Spleen (tissue), 11 donors: Measurements from ENCODE around the gene ATP9A. TPM values are rescaled to one million over a fixed set of nuclear protein-coding genes. Genes with fewer than 3 reads are reported as not detected.

ENCODE experiments used
- DNase-seq: peaks from one replicate; pipeline ENCODE4 v3.0.0-alpha.2; 2020
- H3K27ac ChIP-seq, 8 donors: fragments of 200-600 bp; sonication (generic) in 7 of 8; 1 replicate in 4 of 8; 2 replicates in 4 of 8; pipeline versions ENCODE4 v1.5.0 to v1.8.0; 2016 to 2021; ENCODE audit warnings: inconsistent platforms in 4 of 8, mild to moderate bottlenecking in 4 of 8, moderate library complexity in 1 of 8
- H3K27me3 ChIP-seq, 7 donors: fragments of 200-600 bp; sonication (generic) in 6 of 7; replicated peaks in 1 of 7; 1 replicate in 4 of 7; 2 replicates in 3 of 7; pipeline versions ENCODE4 v1.5.0 to v1.8.0; 2016 to 2021; ENCODE audit warnings: inconsistent platforms in 3 of 7, mild to moderate bottlenecking in 1 of 7
- H3K36me3 ChIP-seq, 6 donors: fragments of 200-600 bp; sonication (generic) in 5 of 6; 1 replicate in 4 of 6; 2 replicates in 2 of 6; pipeline versions ENCODE4 v1.5.0 to v1.8.0; 2016 to 2021; ENCODE audit warnings: inconsistent platforms in 2 of 6
- H3K4me1 ChIP-seq, 6 donors: fragments of 200-600 bp; sonication (generic) in 5 of 6; 1 replicate in 3 of 6; 2 replicates in 3 of 6; pipeline versions ENCODE4 v1.5.0 to v1.8.0; 2016 to 2021; ENCODE audit warnings: inconsistent platforms in 3 of 6
- H3K4me3 ChIP-seq, 8 donors: fragments of 200-600 bp; sonication (generic) in 7 of 8; 1 replicate in 4 of 8; 2 replicates in 4 of 8; pipeline versions ENCODE4 v1.5.0 to v1.8.0; 2016 to 2021; ENCODE audit warnings: inconsistent platforms in 4 of 8, mild to moderate bottlenecking in 4 of 8, moderate library complexity in 2 of 8
- H3K9me3 ChIP-seq, 8 donors: fragments of 200-600 bp; sonication (generic) in 7 of 8; 1 replicate in 4 of 8; 2 replicates in 4 of 8; pipeline versions ENCODE4 v1.5.0 to v1.8.0; 2016 to 2021; ENCODE audit warnings: inconsistent platforms in 4 of 8
- POLR2A ChIP-seq, 3 donors: fragments of 450-650 bp; IDR thresholded peaks; one replicate each; pipeline ENCODE4 v1.5.1; 2017; ENCODE audit warnings: antibody characterized with exemption in 3 of 3, mild to moderate bottlenecking in 1 of 3
- POLR2AphosphoS5 ChIP-seq, 3 donors: sonication (generic); formaldehyde crosslinking; IDR thresholded peaks; one replicate each; pipeline ENCODE4 v1.5.1; 2017; ENCODE audit warnings: antibody characterized with exemption in 3 of 3
- WGBS, 5 donors: extraction: QIAGEN DNeasy Blood & Tissue Kit in 3 of 5; methylation state at CpG; one replicate each; pipeline versions ENCODE4 v1.1.5 to v1.1.7; 2013 to 2018; 5-methylcytosine and 5-hydroxymethylcytosine counted together
- intact Hi-C: fragments of 100-400 bp; cut with DNase I; formaldehyde crosslinking; loops from one replicate; pipeline ENCODE4 v1.15.0; 2023; ENCODE audit warnings: low total_unique reads
- polyA plus RNA-seq, 3 donors: library from polyadenylated mRNA; stranded (reverse); fragments of 200-250 nt; gene quantifications; one replicate each; pipeline ENCODE4 v1.2.1, GENCODE V29; 2013
- total RNA-seq, 7 donors: library from RNA; depleted of rRNA in 3 of 7; stranded (reverse); fragments of >200 nt in 3 of 7; fragmentation: NEBNext Ultra II Directional in 4 of 7; extraction: Animal tissue kit (Norgen Biotek cat#: 25700) in 4 of 7; gene quantifications; one replicate each; pipeline versions ENCODE4 v1.1.0 to v1.2.1, GENCODE V29; 2016 to 2021
- TF ChIP-seq, protein P1 (sequence below), 11 experiments: fragments of 200-600 bp in 7 of 11; fragments of 450-650 bp in 4 of 11; sonication (generic) in 4 of 11; IDR thresholded peaks in 8 of 11; conservative IDR thresholded peaks in 3 of 11; 1 replicate in 7 of 11; 2 replicates in 4 of 11; pipeline versions ENCODE4 v1.4.0 to v1.8.0; 2016 to 2021; ENCODE audit warnings: antibody characterized with exemption in 11 of 11, inconsistent platforms in 4 of 11, mild to moderate bottlenecking in 1 of 11
- donor health status: healthy with polysubstance abuse.
- donor health status: DM: no; HTN: no; CAD: no; lungs with moderate emphysema.
- donor health status: DM: no; HTN: no; CAD: no.
- donor health status: Bipolar disorder and iron deficiency.
- donor health status: healthy.
- donor health status: DM: no; HTN: no; CAD: no.
- donor health status: DM: yes; HTN: yes; CAD: no.

The ATP9A gene
- total and polyA plus RNA-seq, 10 donors, result 0.37 to 11.5 (median 7.6) TPM

DNA sequence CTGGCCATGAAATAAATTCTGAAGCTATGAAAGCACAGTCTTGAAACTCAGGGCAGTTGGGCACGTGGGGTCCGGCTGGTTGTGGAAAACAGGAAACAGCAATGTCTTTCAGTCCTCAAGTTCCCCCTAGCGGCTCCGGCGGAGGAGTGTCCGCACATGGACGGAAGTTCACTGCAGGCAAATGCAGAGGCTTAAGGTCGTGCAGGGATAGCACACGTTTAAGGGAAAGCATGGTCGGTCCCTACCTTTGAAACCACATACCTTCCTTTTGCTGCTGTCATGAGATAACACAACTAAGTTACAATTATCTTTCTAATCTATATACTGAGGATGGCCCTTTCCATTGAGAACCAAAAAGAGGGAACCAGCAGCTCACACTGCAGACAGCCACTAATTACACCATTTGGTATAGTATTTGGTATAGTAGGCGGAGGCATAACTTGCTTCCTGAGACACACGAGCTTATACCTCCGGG is 173.1 kb downstream of the ATP9A start:
- no peaks in the 10 kb centered on the region for H3K9me3 ChIP-seq
- peak overlapping the region in 1 of 8 donors; percentile 21 for H3K4me3 ChIP-seq
- peaks cover 6 to 25% (median 15%) of the 10 kb centered on the region in 6 donors for H3K4me1 ChIP-seq
- intact Hi-C loops, result loop anchor here (2.0 to 10.0 kb wide), 2 partner anchors 222 to 600 kb away; no protein-coding TSS in a partner anchor
- WGBS, 5 donors, result 2 to 7% (median 4%) methylated on average over 13 of the region's 13 CpGs
- H3K27ac ChIP-seq, result peak overlapping the region in 3 of 8 donors; percentile 6 to 37 (median 12)
- peak; percentile 96 for DNase-seq
- H3K27me3 ChIP-seq, result peaks cover 0 to 5% (median 0%) of the 10 kb centered on the region in 7 donors
- H3K36me3 ChIP-seq, result peaks cover 0 to 10% (median 0%) of the 10 kb centered on the region in 6 donors
- TF ChIP-seq POLR2AphosphoS5 (IDR thresholded peaks at IDR 0.05), result peak in 2 of 3 donors; percentile 65 to 70
- TF ChIP-seq, protein P1, sequence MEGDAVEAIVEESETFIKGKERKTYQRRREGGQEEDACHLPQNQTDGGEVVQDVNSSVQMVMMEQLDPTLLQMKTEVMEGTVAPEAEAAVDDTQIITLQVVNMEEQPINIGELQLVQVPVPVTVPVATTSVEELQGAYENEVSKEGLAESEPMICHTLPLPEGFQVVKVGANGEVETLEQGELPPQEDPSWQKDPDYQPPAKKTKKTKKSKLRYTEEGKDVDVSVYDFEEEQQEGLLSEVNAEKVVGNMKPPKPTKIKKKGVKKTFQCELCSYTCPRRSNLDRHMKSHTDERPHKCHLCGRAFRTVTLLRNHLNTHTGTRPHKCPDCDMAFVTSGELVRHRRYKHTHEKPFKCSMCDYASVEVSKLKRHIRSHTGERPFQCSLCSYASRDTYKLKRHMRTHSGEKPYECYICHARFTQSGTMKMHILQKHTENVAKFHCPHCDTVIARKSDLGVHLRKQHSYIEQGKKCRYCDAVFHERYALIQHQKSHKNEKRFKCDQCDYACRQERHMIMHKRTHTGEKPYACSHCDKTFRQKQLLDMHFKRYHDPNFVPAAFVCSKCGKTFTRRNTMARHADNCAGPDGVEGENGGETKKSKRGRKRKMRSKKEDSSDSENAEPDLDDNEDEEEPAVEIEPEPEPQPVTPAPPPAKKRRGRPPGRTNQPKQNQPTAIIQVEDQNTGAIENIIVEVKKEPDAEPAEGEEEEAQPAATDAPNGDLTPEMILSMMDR (IDR thresholded peaks at IDR 0.05 in 8 of 11, conservative IDR thresholded peaks at IDR 0.05 in 3 of 11), result peak; percentile 74 to 96 (median 89)
- no peak for TF ChIP-seq POLR2A (IDR thresholded peaks at IDR 0.05)

DNA sequence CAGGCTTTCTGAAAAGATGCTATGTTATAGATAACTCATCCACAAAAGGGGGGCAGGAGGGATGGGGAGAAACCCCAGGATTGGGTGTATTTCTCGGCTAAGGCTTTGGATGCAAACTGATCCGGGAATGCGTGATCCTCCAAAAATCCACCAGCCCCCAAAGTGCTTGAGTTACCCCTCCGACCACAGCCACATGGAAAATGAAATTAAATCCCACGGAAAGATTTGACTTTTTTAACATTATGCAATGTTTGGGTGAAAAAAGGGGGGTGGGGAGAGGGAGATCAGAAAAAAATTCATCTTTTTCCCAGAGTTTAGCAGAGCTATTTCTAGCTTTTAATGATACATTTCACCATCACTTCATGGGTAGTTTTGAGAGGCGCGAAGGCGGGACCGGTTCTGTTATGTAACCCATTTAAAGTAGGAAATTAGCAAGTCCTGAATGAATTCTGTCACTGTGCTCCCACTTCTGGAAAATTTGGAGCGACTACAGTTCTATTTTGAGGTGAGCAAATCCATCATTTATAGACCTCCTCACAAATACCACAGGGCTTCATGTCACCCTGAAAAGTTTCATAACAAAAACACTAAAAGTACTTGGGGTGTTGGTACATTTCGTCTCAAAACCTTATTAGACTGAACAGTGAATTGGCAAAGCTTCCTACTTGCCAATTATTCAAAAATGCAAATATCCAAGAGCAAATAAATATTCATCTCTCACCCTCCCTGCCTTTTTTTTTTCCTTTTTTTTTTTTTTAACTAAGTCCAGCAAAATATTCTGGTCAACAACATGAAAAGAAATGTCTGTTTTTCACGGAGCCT is 173.7 kb downstream of the ATP9A start:
- DNase-seq, result no peak

DNA sequence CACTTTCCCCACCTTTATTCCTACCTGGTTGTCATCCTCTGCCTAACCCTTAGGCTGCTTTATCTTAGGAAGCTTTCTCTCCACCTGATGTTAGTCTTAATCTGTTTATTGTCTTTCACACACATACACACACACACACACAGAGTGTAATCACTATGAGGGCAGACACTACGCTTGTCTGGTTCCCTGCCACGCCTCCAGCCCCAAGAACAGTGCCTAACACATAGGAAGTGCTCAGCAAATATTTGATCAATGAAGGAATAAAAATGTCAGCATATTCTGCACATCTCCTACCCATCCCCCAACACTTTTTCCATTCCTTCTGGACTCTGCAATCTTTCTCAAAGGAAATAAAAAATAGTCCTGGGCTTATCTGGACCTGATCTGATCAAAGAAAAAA is 174.6 kb downstream of the ATP9A start:
- H3K27ac ChIP-seq, result no peak overlapping the region
- H3K36me3 ChIP-seq, result peaks cover 0 to 5% (median 0%) of the 10 kb centered on the region in 6 donors
- intact Hi-C loops, result loop anchor here (10.0 kb wide), 1 partner anchor 599 kb away; no protein-coding TSS in a partner anchor
- H3K4me3 ChIP-seq, result no peak overlapping the region
- peaks cover 0 to 2% (median 0%) of the 10 kb centered on the region in 7 donors for H3K27me3 ChIP-seq
- no peaks in the 10 kb centered on the region for H3K9me3 ChIP-seq
- 94 to 98% (median 95%) methylated on average over 2 of the region's 2 CpGs for WGBS, 5 donors
- TF ChIP-seq POLR2A (IDR thresholded peaks at IDR 0.05), result no peak
- TF ChIP-seq POLR2AphosphoS5 (IDR thresholded peaks at IDR 0.05), result no peak
- TF ChIP-seq, protein P1 (IDR thresholded peaks at IDR 0.05 in 8 of 11, conservative IDR thresholded peaks at IDR 0.05 in 3 of 11), result no peak
- peaks cover 6 to 25% (median 15%) of the 10 kb centered on the region in 6 donors for H3K4me1 ChIP-seq
- DNase-seq, result no peak

More for the DNA sequence above, 173.7 kb downstream of the ATP9A start:
- Histone ChIP-seq H3K4me1 (peaks cover 6 to 25% (median 15%) of the 10 kb centered on the region in 6 donors), H3K27me3 (peaks cover 0 to 5% (median 0%) of the 10 kb centered on the region in 7 donors), H3K4me3 (peak overlapping the region in 1 of 8 donors; percentile 21), H3K27ac (peak overlapping the region in 2 of 8 donors; percentile 12 to 34), H3K36me3 (peaks cover 0 to 10% (median 0%) of the 10 kb centered on the region in 6 donors), H3K9me3 (no peaks in the 10 kb centered on the region)
- intact Hi-C loops, result loop anchor here (2.0 to 10.0 kb wide), 2 partner anchors 222 to 600 kb away; no protein-coding TSS in a partner anchor
- 45 to 64% (median 56%) methylated on average over 12 of the region's 12 CpGs for WGBS, 5 donors
- TF ChIP-seq, protein P1 (IDR thresholded peaks at IDR 0.05 in 8 of 11, conservative IDR thresholded peaks at IDR 0.05 in 3 of 11), result no peak
- TF ChIP-seq POLR2A (IDR thresholded peaks at IDR 0.05) (no peak), POLR2AphosphoS5 (IDR thresholded peaks at IDR 0.05) (no peak)

DNA sequence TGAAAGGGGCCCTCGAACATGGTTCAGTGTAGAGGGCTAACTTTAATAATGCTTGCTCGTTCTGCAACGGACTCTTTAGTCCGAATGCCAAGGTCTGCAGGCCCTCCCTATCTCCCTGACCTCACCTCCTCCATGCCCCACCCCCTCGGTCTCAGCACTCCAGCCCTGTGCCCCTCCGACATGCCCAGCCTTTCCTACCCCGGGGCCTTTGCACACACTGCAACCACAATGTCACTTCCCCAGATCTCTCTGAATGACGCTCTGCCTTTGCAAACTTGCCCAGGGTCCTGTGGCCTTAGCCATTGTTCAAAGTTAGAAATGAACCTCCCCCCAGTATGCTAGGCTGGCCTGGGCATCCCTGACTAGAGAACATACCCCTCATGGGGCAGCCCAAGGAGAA is 175.6 kb downstream of the ATP9A start:
- DNase-seq, result no peak
- intact Hi-C loops, result loop anchor here (10.0 kb wide), 1 partner anchor 598 kb away; no protein-coding TSS in a partner anchor
- Histone ChIP-seq H3K4me1 (peaks cover 6 to 25% (median 15%) of the 10 kb centered on the region in 6 donors), H3K4me3 (no peak overlapping the region), H3K27me3 (no peaks in the 10 kb centered on the region), H3K27ac (no peak overlapping the region), H3K36me3 (no peaks in the 10 kb centered on the region), H3K9me3 (no peaks in the 10 kb centered on the region)
- 93 to 98% (median 95%) methylated on average over 8 of the region's 8 CpGs for WGBS, 5 donors
- TF ChIP-seq POLR2AphosphoS5 (IDR thresholded peaks at IDR 0.05) (no peak), POLR2A (IDR thresholded peaks at IDR 0.05) (no peak)
- TF ChIP-seq, protein P1 (IDR thresholded peaks at IDR 0.05 in 8 of 11, conservative IDR thresholded peaks at IDR 0.05 in 3 of 11), result no peak
